ENCODE measurements around the gene LYPLAL1. TPM values are rescaled to one million over a fixed set of nuclear protein-coding genes. Genes with fewer than 3 reads are reported as not detected.
"Not testable (repeated sequence)": the region's sequence is repeated elsewhere in the genome, so short reads cannot be mapped to it uniquely, and the experiment has no call there.

The LYPLAL1 gene
- total RNA-seq, 1 experiment from 2014 or later: 21.1 TPM

DNA sequence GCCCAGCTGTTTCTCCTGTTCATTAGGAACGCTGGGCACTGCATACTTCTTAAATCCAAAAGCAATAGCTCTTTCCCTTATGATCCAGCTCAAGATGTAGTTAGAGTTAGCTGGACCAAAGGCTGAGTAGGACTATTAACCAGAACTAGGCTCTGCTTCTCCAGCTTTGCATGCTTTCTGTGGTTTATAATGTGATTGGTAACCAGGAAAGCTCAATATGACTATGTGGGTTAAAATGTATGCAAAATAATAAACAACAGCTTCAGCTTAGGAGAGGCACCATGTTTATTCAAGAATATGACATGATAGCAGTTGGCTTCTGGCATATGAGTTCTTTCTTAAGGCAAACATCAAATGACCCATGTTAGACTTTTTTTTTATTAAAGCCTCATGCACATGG is 73.8 kb downstream of the LYPLAL1 start:
- no CpG with 5 or more reads among the region's 1 CpG for WGBS (ENCODE audit: extremely low coverage, insufficient read length, low lambda C conversion rate)
- no peak overlapping the region for H2BK15ac ChIP-seq (ENCODE audit: low read depth, low read length)
- H3K4me2 ChIP-seq (ENCODE audit: insufficient read depth, insufficient read length, low read length): no peak overlapping the region
- no peak overlapping the region for H3K27ac Mint-ChIP-seq
- H3T11ph ChIP-seq (ENCODE audit: low read length): no peak overlapping the region
- no peak overlapping the region for H2AK5ac ChIP-seq (ENCODE audit: insufficient read length, low read length)
- H3K9ac ChIP-seq (ENCODE audit: extremely low read depth, insufficient read length, low read length): no peak overlapping the region
- no peaks in the 10 kb centered on the region for H4K20me1 ChIP-seq (ENCODE audit: control insufficient read depth, insufficient read depth, insufficient read length)
- no peak overlapping the region for H3K4me3 Mint-ChIP-seq
- H3K27me3 Mint-ChIP-seq (ENCODE audit: low read depth): no peaks in the 10 kb centered on the region; the same call in 1 of the 2 replicates
- H2BK12ac ChIP-seq (ENCODE audit: insufficient read length, low read depth, low read length): no peak overlapping the region
- no peak overlapping the region for H4K5ac ChIP-seq (ENCODE audit: insufficient read length, low read depth, low read length)
- no peak for DNase-seq
- no peaks in the 10 kb centered on the region for H3K9me3 Mint-ChIP-seq
- no peak overlapping the region for H2BK5ac ChIP-seq (ENCODE audit: insufficient read length, low read length)
- H3K4ac ChIP-seq (ENCODE audit: low read depth, low read length): no peak overlapping the region
- H3K27me3 ChIP-seq (ENCODE audit: insufficient read depth, low read length): no peaks in the 10 kb centered on the region
- H3K14ac ChIP-seq (ENCODE audit: insufficient read depth, low read length): no peak overlapping the region
- H3K36me3 Mint-ChIP-seq (ENCODE audit: insufficient read depth in 1 of 3, low read depth in 3 of 3): no peaks in the 10 kb centered on the region
- no peak overlapping the region for H4K8ac ChIP-seq (replicated peaks; ENCODE audit: insufficient read length, low read depth, low read length)
- H3K79me1 ChIP-seq (ENCODE audit: insufficient read depth, low read depth, low read length, poor library complexity, severe bottlenecking): no peaks in the 10 kb centered on the region
- no peak overlapping the region for H2BK120ac ChIP-seq (ENCODE audit: low read depth, low read length, poor library complexity, severe bottlenecking)
- H4K91ac ChIP-seq (ENCODE audit: insufficient read length, low read depth, low read length): no peak overlapping the region
- H3K23ac ChIP-seq (ENCODE audit: insufficient read length, low read depth, low read length): no peak overlapping the region
- no peak overlapping the region for H3K27ac ChIP-seq (ENCODE audit: insufficient read length, low read depth, low read length)
- no peak overlapping the region for H3K56ac ChIP-seq (ENCODE audit: insufficient read length, low read depth, low read length)
- H3K4me1 Mint-ChIP-seq: no peaks in the 10 kb centered on the region
- no peaks in the 10 kb centered on the region for H3K4me1 ChIP-seq (ENCODE audit: insufficient read depth, low read length)
- no peaks in the 10 kb centered on the region for H3K9me3 ChIP-seq (ENCODE audit: control insufficient read depth, low read depth, low read length)
- H3K18ac ChIP-seq (ENCODE audit: insufficient read length, low read depth, low read length): no peak overlapping the region
- no peaks in the 10 kb centered on the region for H3K79me2 ChIP-seq (ENCODE audit: insufficient read depth, low read length)
- no peak overlapping the region for H2BK20ac ChIP-seq (ENCODE audit: low read depth, low read length, poor library complexity, severe bottlenecking)
- H3K23me2 ChIP-seq (ENCODE audit: insufficient read length, low read depth, low read length, poor library complexity, severe bottlenecking): no peaks in the 10 kb centered on the region
- H2AFZ ChIP-seq (ENCODE audit: low read length): no peak overlapping the region
- TF ChIP-seq, protein P1, sequence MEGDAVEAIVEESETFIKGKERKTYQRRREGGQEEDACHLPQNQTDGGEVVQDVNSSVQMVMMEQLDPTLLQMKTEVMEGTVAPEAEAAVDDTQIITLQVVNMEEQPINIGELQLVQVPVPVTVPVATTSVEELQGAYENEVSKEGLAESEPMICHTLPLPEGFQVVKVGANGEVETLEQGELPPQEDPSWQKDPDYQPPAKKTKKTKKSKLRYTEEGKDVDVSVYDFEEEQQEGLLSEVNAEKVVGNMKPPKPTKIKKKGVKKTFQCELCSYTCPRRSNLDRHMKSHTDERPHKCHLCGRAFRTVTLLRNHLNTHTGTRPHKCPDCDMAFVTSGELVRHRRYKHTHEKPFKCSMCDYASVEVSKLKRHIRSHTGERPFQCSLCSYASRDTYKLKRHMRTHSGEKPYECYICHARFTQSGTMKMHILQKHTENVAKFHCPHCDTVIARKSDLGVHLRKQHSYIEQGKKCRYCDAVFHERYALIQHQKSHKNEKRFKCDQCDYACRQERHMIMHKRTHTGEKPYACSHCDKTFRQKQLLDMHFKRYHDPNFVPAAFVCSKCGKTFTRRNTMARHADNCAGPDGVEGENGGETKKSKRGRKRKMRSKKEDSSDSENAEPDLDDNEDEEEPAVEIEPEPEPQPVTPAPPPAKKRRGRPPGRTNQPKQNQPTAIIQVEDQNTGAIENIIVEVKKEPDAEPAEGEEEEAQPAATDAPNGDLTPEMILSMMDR (conservative IDR thresholded peaks at IDR 0.05): no peak

DNA sequence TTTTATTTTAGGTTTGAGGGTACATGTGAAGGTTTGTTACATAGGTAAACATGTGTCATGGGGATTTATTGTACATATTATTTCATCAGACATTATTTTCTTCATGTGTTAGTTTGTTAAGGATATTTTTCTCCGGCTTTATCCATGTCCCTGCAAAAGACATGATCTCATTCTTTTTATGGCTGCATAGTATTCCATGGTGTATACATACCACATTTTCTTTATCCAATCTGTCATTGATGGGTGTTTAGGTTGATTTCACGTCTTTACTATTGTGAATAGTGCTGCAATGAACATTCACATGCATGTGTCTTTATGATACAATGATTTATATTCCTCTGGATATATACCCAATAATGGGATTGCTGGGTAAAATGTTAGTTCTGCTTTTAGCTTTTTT is 76.8 kb downstream of the LYPLAL1 start:
- H4K91ac ChIP-seq (ENCODE audit: insufficient read length, low read depth, low read length); H3K4me1 ChIP-seq (ENCODE audit: insufficient read depth, low read length); H3K27me3 ChIP-seq (ENCODE audit: insufficient read depth, low read length); H3K4ac ChIP-seq (ENCODE audit: low read depth, low read length); H3K4me3 Mint-ChIP-seq; H3K27me3 Mint-ChIP-seq (ENCODE audit: low read depth); H2BK5ac ChIP-seq (ENCODE audit: insufficient read length, low read length); H2AFZ ChIP-seq (ENCODE audit: low read length); H3K9me3 ChIP-seq (ENCODE audit: control insufficient read depth, low read depth, low read length); H3K14ac ChIP-seq (ENCODE audit: insufficient read depth, low read length); H3K36me3 Mint-ChIP-seq (ENCODE audit: insufficient read depth in 1 of 3, low read depth in 3 of 3); H2BK12ac ChIP-seq (ENCODE audit: insufficient read length, low read depth, low read length); H3K4me2 ChIP-seq (ENCODE audit: insufficient read depth, insufficient read length, low read length); H4K5ac ChIP-seq (ENCODE audit: insufficient read length, low read depth, low read length); H3K23ac ChIP-seq (ENCODE audit: insufficient read length, low read depth, low read length); H3K27ac Mint-ChIP-seq; H3K23me2 ChIP-seq (ENCODE audit: insufficient read length, low read depth, low read length, poor library complexity, severe bottlenecking); H4K8ac ChIP-seq (replicated peaks; ENCODE audit: insufficient read length, low read depth, low read length); H2AK5ac ChIP-seq (ENCODE audit: insufficient read length, low read length); H3K27ac ChIP-seq (ENCODE audit: insufficient read length, low read depth, low read length); H2BK120ac ChIP-seq (ENCODE audit: low read depth, low read length, poor library complexity, severe bottlenecking); H2BK20ac ChIP-seq (ENCODE audit: low read depth, low read length, poor library complexity, severe bottlenecking); H3K9ac ChIP-seq (ENCODE audit: extremely low read depth, insufficient read length, low read length); DNase-seq; H3K79me2 ChIP-seq (ENCODE audit: insufficient read depth, low read length); H3K56ac ChIP-seq (ENCODE audit: insufficient read length, low read depth, low read length); H3K79me1 ChIP-seq (ENCODE audit: insufficient read depth, low read depth, low read length, poor library complexity, severe bottlenecking); H3K18ac ChIP-seq (ENCODE audit: insufficient read length, low read depth, low read length); H3T11ph ChIP-seq (ENCODE audit: low read length); H4K20me1 ChIP-seq (ENCODE audit: control insufficient read depth, insufficient read depth, insufficient read length); H2BK15ac ChIP-seq (ENCODE audit: low read depth, low read length); H3K9me3 Mint-ChIP-seq; H3K4me1 Mint-ChIP-seq: not testable (repeated sequence)
- WGBS (ENCODE audit: extremely low coverage, insufficient read length, low lambda C conversion rate): no CpG with 5 or more reads among the region's 2 CpGs
